Measurements from ENCODE around the gene ADAMTSL1. TPM values are rescaled to one million over a fixed set of nuclear protein-coding genes. Genes with fewer than 3 reads are reported as not detected.

Gene ADAMTSL1
- total RNA-seq, 1 experiment from 2014 or later = not detected

DNA sequence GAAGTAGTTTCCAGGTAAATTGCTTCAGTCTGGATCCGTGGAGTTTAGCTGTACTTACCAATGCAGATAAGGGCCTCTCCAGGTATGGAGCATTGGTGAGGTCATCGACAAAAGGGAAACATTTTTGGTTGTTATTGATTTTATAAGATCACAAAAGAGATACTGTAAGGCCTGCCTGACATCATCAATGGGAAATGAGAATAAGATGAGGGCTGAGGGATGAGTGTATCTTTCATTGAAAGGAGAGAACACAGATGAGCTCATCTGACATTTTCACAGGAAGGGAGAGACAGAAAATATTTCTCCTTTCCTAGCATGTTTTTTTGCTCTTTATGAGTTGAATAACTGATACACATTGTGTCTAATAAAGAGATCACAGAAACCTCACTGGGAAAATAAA is 325.5 kb downstream of the ADAMTSL1 start:
- Histone ChIP-seq H3K9me3 (ENCODE audit: control insufficient read depth in 1 of 2, insufficient read depth in 1 of 2, low read depth in 1 of 2, low read length in 2 of 2) (no peaks in the 10 kb centered on the region), H3K36me3 (ENCODE audit: control insufficient read depth in 1 of 2, insufficient read depth in 2 of 2, low read length in 2 of 2) (no peaks in the 10 kb centered on the region), H3K27me3 (ENCODE audit: insufficient read depth, low read length) (peaks cover 12% of the 10 kb centered on the region; the same call in 1 of the 2 replicates), H3K27ac (ENCODE audit: low read depth, low read length) (no peak overlapping the region), H3K4me2 (ENCODE audit: low read length) (no peak overlapping the region), H3K4me1 (ENCODE audit: control insufficient read depth in 1 of 2, insufficient read depth in 2 of 2, low read length in 2 of 2) (no peaks in the 10 kb centered on the region), H3K4me3 (replicated peaks in 1 of 2; ENCODE audit: low read depth in 1 of 2, low read length in 2 of 2) (no peak overlapping the region), H3K9ac (ENCODE audit: low read length) (no peak overlapping the region), H4K20me1 (ENCODE audit: insufficient read depth) (no peaks in the 10 kb centered on the region), H3K9me2 (ENCODE audit: insufficient read depth) (no peaks in the 10 kb centered on the region), H3K79me2 (ENCODE audit: insufficient read depth, low read length) (no peaks in the 10 kb centered on the region), H2AFZ (ENCODE audit: low read depth, low read length, poor library complexity, severe bottlenecking) (no peak overlapping the region)
- no peak for TF ChIP-seq YY1 (IDR thresholded peaks at IDR 0.05; ENCODE audit: extremely low read depth, insufficient replicate concordance, low read depth, low read length)
- TF ChIP-seq EZH2phosphoT487 (IDR thresholded peaks at IDR 0.05; ENCODE audit: borderline replicate concordance) = no peak
- ChIA-PET RAD21 (ENCODE audit: low non-redundant PET in 1 of 2, low total read pairs in 2 of 2, uncharacterized antibody in 2 of 2, unreplicated experiment in 2 of 2) (no interaction called here), POLR2A (no interaction called here), CTCF (no interaction called here)
- intact Hi-C loops (cut with micrococcal nuclease) = loop anchor here (10.0 kb wide), 1 partner anchor 375 kb away; no protein-coding TSS in a partner anchor
- no peak for ATAC-seq
- BruUV-seq (replicated peaks) = no TSS peak
- DNase-seq (ENCODE audit: low read depth, low spot score) = no peak

DNA sequence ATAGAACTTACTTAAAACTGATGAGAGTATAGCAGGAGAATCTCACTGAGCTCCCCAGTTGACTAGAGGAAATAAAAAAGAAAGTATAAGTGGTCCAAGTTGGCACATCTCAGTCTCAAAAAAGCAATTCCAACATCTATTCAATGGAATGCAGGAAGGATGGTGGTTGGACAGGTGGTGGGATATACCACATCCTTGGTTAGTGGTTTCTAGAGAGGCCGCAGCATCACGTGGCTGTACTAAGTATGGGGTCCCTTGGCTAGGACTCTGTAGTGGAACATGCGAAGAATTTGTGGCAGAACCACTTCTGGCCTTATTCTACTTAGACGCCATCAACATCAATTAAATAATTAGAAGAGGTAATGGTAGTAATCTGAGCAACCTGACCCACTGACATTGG is 326.6 kb downstream of the ADAMTSL1 start:
- BruUV-seq (replicated peaks) = no TSS peak
- Histone ChIP-seq H3K4me3 (replicated peaks in 1 of 2; ENCODE audit: low read depth in 1 of 2, low read length in 2 of 2) (no peak overlapping the region), H3K79me2 (ENCODE audit: insufficient read depth, low read length) (no peaks in the 10 kb centered on the region), H3K9ac (ENCODE audit: low read length) (no peak overlapping the region), H3K4me1 (ENCODE audit: control insufficient read depth in 1 of 2, insufficient read depth in 2 of 2, low read length in 2 of 2) (no peaks in the 10 kb centered on the region), H4K20me1 (ENCODE audit: insufficient read depth) (no peaks in the 10 kb centered on the region), H3K9me2 (ENCODE audit: insufficient read depth) (no peaks in the 10 kb centered on the region), H3K9me3 (ENCODE audit: control insufficient read depth in 1 of 2, insufficient read depth in 1 of 2, low read depth in 1 of 2, low read length in 2 of 2) (no peaks in the 10 kb centered on the region), H3K27ac (ENCODE audit: low read depth, low read length) (no peak overlapping the region), H3K36me3 (ENCODE audit: control insufficient read depth in 1 of 2, insufficient read depth in 2 of 2, low read length in 2 of 2) (no peaks in the 10 kb centered on the region), H3K4me2 (ENCODE audit: low read length) (no peak overlapping the region), H3K27me3 (ENCODE audit: insufficient read depth, low read length) (peaks cover 3% of the 10 kb centered on the region; the same call in 1 of the 2 replicates), H2AFZ (ENCODE audit: low read depth, low read length, poor library complexity, severe bottlenecking) (no peak overlapping the region)
- DNase-seq (ENCODE audit: low read depth, low spot score) (no peak), ATAC-seq (no peak)
- RAD21 ChIA-PET (ENCODE audit: low non-redundant PET in 1 of 2, low total read pairs in 2 of 2, uncharacterized antibody in 2 of 2, unreplicated experiment in 2 of 2) = no interaction called here
- TF ChIP-seq EZH2phosphoT487 (IDR thresholded peaks at IDR 0.05; ENCODE audit: borderline replicate concordance) (no peak), JUND (IDR thresholded peaks at IDR 0.05) (no peak), EZH2 (IDR thresholded peaks at IDR 0.05) (no peak), SIN3A (IDR thresholded peaks at IDR 0.05; ENCODE audit: low read depth) (no peak), ZNF274 (IDR thresholded peaks at IDR 0.05; ENCODE audit: low read depth, low read length) (no peak), CBX3 (IDR thresholded peaks at IDR 0.05; ENCODE audit: low read depth) (no peak), CEBPB (IDR thresholded peaks at IDR 0.05; ENCODE audit: low read depth) (no peak), POLR2AphosphoS5 (IDR thresholded peaks at IDR 0.05; ENCODE audit: low read depth, low read length) (no peak)
- TF ChIP-seq, protein P1, sequence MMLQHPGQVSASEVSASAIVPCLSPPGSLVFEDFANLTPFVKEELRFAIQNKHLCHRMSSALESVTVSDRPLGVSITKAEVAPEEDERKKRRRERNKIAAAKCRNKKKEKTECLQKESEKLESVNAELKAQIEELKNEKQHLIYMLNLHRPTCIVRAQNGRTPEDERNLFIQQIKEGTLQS (IDR thresholded peaks at IDR 0.05) = no peak
- CTCF ChIA-PET = no interaction called here
- POLR2A ChIA-PET = no interaction called here
- intact Hi-C loops (cut with micrococcal nuclease) = no loop called here
